GM04504 (cell line): Measurements from ENCODE around the gene OLFM1.
"Not testable (repeated sequence)": the region's sequence is repeated elsewhere in the genome, so short reads cannot be mapped to it uniquely, and the experiment has no call there.

Experiments
- DNase-seq: peaks from one replicate; pipeline ENCODE4 v3.0.0-alpha.2; 2012; ENCODE audit warnings: low read depth

Gene OLFM1

DNA sequence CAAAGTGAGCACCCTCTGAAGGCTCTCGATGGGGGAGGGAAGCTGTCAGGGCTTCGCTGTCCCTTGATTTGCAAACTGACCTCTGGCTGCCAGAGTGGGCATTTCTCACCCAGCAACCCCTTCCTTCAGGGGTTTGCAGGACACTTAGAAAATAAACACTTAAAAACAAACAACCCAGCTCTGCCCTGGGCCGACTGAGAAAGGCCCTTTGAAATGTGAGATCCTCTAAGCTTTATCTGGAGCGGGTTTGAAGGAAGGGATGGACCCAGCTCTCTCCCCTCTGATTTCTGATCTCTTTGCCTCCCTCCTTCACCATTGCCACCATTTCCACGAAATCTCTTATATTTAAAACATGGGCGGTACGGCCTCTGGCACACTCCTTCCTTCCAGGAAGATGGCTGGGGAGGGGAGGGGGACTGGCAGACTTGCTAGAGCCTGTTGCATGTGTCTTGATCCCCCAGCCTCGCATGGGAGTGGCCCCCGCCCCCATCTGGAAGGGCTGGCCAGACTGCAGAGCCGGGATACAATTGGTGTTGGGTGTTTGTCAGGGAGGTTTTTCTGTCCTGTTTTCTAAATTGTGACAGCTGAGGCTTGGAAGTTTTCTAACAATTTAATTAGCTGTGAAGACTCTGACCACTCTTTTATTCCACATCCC, 20.2 kb downstream of the OLFM1 start:
- DNase-seq, result no peak

DNA sequence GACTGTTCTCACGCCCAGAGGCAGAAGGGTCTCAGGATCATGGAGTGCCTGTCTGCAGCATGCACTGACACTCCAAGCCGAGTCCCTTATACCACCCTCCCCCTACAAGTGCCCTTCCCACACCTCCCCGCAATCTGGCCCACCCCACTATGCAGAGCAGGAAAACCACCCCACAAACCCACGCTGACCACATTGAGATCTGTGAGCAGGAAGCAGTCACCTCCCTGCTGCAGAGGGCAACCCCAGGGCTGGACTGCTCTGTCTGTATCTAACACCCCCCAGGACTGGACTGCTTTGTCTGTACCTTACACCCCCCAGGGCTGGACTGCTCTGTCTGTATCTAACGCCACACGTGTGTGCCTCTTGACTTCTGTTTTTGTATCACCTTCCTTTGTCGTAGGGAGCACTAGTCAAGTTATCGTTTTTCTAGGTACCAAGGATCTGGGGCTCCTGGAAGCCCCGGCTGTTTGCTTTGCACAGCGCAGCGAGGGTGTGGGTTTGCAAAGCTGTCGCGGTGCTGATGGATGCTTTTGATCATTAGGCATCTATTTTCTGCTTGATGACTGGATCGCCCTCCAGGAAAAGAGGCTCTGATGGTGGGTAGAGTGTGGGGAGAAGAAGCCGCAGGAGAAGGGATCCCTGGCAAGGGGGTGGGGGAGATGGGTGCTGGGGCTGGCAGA, 21.5 kb downstream of the OLFM1 start:
- no peak for DNase-seq

DNA sequence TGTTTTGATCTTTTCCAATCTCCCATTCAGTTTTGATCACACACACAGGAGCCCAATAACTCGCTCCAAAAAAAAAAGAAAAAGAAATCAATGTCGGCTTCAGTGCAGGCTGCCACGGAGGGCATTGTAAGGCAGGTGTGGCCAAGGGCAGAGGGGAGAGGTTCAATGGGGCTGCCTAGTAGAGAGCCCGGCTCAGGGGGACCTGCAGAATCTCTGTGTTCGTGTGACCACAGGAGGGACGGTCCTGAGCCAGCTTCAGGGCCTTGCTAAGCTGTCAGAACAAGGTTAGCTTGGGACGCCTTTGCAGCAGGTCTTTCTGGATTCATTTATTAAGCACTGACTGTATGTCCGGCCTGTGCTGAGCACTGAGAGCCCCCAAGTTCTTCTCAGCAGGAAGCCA, 22.2 kb downstream of the OLFM1 start:
- DNase-seq, result no peak

GRCh38 chr9:135110416-135110815, 22.9 kb downstream of the OLFM1 start:
- no peak for DNase-seq

GRCh38 chr9:135111600-135111999, 24.1 kb downstream of the OLFM1 start:
- not testable (repeated sequence) for DNase-seq

DNA sequence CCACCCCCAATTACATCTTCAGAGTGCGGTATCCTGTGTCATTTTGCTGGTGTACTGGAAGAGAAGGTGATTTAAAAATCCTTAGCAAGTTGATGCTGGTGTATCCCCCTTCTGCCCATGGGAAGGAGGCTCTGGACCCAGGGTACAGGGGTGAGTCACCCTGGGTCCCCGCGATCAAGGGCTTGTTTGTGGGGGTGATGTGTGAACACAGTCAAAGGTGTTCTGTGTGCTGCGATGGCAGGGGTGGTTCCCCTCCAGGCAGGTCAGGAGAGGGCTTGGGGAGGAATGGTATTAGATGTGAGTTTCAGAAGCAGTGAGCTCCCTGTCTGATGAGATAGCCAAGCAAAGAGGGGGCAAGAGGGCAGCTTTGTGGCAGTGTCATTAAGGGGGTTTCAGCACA, 28.9 kb downstream of the OLFM1 start:
- no peak for DNase-seq

- no peak for DNase-seq
These were observed 29.4 kb downstream of the OLFM1 start for GRCh38 chr9:135116881-135117280.

DNA sequence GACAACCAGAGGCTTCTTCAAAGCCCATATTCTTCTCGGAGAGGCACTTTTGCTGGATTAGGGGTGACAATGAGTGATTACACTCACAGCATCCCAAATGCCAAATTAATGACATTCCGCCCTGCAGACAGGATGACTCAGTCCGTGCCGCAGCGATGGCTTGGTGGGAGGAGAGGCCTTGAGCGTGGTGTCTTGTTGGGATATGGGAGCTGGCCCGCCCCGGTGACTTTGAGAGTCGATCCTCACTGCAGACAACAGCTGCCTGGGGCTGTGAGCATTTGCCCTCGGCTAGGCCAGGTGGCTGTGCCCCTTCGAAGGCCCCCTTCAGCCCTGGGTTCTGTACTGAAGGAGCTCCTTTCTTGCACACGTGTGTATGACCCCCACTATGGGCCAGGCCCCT, 29.8 kb downstream of the OLFM1 start:
- DNase-seq, result no peak

- no peak for DNase-seq
These were observed 32.1 kb downstream of the OLFM1 start for GRCh38 chr9:135119496-135120064.

DNA sequence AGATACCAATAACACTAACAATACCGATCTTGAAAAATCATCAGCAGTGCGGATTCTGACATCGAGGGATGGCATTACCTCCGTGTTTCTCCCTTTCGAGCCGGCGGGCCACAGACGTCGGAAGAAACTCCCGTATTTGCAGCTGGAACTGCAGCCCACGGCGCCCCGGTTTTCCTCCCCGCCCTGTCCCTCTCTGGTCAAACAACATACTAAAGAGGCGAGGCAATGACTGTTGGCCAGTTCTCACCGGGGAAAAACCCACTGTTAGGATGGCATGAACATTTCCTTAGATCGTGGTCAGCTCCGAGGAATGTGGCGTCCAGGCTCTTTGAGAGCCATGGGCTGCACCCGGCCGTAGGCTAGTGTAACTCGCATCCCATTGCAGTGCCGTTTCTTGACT, 32.8 kb downstream of the OLFM1 start:
- DNase-seq, result no peak

GRCh38 chr9:135122316-135122715, 34.8 kb downstream of the OLFM1 start:
- no peak for DNase-seq

DNA sequence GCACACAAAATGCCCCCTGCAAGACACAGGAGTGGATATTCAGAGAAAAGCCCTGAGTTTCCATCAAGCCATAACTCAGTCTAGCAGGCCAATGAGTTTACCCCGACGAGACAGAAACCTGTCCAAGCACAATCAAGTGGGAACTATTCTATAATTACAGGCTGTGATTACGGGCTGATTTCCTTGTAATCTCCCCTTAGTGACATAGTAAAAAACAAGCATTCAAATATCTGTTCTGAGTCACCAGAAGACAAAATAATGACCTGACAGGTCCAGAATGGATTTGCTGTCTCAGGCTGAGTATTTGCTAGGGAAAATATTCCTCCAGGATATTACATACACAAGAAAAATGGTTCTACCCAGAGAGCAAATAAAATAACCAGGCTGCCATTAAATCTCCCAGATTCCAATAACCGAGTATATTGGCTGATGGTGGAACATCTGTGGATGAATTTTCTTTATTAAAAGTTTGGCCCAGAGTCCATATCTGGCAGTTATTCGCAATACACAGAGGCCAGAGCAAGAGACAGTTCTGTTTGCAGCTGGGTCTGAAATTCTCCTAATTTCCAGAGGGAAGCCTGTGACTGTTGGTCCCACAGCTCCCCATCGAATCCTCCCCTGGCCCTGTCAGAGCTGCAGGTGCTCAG, 35.8 kb downstream of the OLFM1 start:
- DNase-seq, result no peak

- no peak for DNase-seq
These were observed 36.3 kb downstream of the OLFM1 start for GRCh38 chr9:135123773-135124134.

DNA sequence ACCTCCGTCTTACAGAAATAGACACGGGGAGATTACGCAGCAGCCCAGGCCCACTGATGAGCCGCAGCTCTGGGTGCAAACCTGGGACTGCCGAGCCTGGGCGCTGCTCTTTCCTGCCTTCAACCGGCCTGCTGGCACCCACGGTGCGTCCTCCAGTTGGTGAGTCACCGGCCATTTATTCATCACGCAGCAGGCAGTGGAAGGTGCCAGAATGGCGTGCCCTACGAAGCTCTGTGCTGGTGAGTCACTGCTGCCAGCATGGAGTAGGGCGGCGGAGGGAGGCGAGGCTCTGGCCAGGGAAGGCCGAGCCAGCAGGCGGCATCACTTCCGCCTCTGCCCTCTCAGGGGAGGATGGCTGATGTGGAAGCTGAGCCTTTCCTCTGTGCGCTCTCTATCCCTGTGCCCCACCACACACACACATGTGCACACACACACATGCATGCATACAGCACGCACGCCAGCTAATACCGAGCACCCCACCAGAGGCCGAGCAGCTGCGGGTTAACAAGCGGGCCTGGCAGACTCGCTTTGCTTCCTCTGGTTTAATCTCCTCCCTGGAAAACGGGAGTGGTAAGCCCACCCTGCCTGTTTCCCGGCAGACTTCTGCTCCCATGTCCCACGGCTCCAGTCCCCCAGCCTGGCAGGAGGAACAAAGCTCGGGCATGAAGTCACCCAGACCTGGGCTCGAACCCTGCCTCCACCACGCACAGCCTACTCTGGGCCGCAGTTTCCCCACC, 39.2 kb downstream of the OLFM1 start:
- no peak for DNase-seq

DNA sequence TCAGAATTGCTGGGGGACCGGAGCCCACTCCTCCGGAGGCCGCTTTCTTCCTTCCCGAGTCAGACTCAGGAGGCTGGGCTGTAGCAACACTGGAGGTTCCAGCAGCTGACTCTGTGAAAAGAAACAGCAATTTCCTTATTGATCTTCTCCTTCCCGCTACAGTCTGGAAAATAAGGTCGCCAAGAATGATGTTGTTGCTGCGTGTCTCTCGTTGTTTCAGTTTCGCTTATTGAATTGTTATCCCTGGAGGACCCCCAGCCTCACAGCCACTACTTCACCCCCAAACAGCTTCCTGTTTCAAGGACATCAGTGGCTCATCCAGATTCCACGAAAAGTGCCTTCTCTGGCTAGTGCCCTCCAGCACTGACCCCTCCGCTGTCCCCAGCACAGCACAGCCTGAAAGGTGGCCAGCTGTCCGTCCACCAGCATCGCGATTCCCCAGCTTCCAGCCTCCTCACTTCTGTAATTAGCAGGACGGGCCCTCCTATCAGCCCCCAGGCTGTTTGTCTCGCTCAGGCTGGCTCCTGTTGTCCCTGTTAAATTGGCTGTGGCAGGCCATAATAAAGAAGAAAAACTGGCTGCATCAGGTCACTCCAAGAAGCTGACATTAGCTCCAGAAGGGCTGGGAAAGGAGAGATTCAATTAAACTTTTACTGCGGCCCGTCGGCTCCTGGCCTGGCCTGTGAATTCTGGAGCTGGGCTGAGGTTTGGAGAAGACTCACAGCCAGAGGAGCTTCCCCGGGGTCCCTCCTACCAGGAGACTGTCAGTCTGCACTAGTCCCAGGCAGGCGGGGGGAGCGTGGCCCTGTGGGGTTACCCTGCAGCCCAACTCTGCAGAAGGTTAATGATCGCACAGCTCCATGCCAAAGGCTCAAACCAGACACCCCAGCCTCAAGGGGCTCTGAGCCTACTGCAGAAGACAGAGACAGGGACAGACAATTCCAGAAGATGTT, 40.5 kb downstream of the OLFM1 start:
- DNase-seq, result no peak

GRCh38 chr9:135129137-135129695, 41.7 kb downstream of the OLFM1 start:
- DNase-seq, result no peak

- no peak for DNase-seq
These were observed 42.9 kb downstream of the OLFM1 start for GRCh38 chr9:135130207-135130976.

DNA sequence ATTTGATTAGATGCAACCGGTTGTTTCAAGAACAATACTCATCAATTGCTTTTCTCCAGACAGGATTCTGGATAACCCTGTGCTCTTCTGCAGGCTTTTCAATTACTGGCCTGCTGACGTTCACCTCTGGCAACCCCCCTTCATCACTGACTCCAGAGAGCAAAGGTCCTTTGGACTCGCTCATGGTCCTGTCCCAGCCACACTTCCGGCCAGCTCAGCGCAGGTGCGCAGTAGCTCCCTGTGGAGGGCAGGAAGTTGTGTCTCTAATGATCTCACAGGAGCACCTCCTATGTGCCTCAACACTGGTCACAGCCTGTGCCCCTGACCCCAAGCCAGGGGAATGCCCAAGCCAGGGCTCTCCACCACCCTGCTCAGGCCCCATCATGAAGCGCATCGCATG, 44.0 kb downstream of the OLFM1 start:
- DNase-seq, result no peak

DNA sequence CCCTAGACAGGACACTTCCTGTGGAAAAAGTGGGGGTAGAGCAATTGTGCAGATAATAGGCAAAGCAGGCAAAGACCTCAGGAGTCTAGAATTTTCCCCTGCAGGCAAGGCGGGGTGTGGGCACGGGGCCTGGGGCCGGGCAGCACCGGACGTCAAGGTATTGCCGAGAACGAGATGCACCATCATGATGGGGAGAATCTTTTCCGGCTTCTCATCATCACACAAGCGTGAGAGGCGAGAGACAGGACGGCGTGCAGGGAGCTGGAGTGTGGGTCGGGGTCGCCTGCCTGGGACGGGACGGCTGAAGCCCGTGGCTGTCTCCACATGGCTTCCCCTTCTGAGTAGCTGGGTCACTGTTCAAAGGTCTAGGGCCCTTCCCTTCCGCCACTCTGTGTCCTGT, 44.5 kb downstream of the OLFM1 start:
- DNase-seq, result no peak
